NCI-H446 (cell line): ENCODE results near the gene SLC35F3.
A peak's percentile ranks its signal among the peaks of the same experiment; 100 is the strongest.
"Not testable (repeated sequence)": the region's sequence is repeated elsewhere in the genome, so short reads cannot be mapped to it uniquely, and the experiment has no call there.

Experiments
- DNase-seq, 2 experiments: peaks; one replicate each; lab custom pipeline; 2025; lab: John Stamatoyannopoulos, UW

Gene SLC35F3

GRCh38 chr1:233904633-233905415 is at the start of gene SLC35F3:
SLC35F3 (plus strand) TSS chr1:233904676.
- peak in 1 of 2 experiments; percentile 82 for DNase-seq

DNA sequence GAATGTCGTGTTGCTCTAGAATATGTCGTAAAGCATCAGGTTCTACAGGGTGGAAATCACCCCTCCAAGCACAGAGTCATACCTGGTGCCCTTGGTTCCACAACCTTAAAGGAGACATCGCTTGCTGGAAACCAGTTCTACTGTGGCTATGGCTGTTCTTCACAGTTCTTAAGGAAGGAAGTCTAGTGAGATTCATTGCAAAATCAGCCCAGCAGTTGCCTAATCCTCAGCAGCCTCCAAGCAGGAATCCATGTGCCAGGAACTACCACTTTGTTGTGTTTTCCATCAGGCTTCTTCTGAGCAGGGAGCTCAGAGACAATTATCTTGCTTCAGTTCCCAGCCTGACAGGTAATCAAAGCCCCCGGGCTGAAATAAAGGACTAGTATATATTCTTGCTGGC is 45.0 kb upstream of the SLC35F3 start:
- no peak for DNase-seq

DNA sequence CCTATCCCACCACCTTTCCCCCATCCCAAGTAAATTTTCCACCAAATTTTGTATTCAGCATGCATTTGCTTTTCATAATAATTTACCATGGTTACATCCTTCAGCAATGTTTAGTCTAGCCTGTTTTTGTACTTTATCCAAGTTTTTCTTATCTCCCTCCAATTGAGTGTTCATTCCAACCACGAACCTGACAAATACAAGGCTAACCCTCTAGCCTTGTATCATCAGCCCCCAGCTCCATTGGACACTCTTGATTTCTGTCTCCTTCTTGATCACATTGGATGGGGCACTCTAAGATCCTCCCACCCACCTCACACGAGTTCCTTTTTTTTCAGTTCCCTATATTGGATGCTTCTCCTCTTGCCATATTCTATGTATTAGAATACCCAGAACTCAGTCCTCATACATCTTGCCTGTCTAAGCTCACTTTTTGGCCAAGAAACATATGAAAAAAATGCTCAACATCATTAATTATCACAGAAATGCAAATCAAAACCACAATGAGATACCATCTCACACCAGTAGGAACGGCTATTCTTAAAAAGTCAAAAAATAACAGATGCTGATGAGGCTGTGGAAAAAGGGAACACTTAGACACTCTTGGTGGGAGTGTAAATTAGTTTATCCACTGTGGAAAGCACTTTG is 40.5 kb upstream of the SLC35F3 start:
- no peak for DNase-seq

DNA sequence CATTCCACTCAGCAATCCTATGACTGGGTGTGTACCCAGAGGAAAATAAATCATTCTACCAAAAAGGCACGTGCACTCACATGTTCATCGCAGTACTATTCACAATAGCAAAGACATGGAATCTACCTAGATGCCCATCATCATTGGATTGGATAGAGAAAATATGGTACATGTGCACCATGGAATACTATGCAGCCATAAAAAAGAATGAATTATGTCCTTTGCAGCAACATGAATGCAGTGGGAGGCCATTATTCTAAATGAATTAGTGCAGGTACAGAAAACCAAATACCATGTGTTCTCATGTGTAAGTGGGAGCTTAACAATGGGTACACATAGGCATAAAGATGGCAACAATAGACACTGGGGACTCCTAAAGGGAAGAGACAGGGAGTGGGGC is 39.9 kb upstream of the SLC35F3 start:
- DNase-seq = no peak

- no peak for DNase-seq
These were observed 39.3 kb upstream of the SLC35F3 start for GRCh38 chr1:233865216-233865615.

DNA sequence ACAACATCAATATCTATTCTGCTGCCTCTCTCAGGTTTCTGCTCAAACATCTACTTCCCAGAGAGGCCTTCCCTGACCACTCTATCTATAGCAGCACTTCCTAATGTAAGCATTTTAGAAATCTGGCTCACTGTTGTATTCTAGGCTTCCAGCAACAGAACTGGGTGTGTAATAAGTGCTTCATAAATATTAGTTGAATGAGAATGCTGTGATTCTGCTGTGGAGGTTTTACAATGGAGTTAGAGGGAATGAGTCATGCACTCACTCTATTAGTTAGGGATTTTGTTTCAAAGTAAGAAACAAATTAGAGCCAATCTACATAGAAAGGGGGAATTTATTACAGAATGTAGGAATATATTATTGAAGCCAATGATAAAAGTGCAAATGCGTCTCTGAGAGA is 38.6 kb upstream of the SLC35F3 start:
- DNase-seq = no peak

- no peak for DNase-seq
These were observed 37.4 kb upstream of the SLC35F3 start for GRCh38 chr1:233867028-233867427.

DNA sequence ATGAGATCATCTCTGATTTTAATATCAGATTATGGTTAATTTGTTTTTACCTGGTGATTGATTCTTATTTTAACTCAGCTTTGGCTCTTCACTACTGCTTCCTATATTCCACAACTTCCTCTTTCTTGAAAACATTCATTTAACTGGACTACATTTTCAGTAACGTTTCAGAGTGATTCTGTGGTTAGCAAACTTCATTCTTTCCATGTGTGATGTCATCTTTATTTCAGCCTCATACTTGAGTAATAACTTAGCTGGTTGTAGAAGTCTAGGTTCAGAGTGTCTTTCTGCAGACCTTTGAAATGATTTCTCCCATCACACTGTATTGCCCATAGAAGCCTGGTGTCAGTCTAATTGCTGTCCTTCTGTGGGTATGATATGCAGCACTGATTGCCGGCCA is 36.0 kb upstream of the SLC35F3 start:
- DNase-seq = no peak

DNA sequence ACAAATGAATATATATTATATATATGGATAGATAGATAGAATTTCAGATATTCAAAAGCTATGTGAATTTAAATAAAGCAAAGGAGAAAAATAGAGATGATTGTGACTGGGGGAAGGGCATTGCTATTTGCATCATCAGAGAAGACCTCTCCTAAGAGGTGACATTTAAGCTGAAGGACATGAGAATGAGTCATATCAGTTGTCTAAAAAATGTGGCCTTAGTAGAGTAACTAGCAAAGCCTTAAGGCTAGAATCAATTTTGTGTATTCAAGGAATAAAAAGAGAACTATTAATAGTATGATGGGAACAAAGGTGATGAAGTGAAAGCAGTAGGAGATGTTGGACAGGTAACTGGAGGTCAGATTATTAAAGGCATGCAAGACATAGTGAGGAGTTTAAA is 34.8 kb upstream of the SLC35F3 start:
- DNase-seq = no peak

DNA sequence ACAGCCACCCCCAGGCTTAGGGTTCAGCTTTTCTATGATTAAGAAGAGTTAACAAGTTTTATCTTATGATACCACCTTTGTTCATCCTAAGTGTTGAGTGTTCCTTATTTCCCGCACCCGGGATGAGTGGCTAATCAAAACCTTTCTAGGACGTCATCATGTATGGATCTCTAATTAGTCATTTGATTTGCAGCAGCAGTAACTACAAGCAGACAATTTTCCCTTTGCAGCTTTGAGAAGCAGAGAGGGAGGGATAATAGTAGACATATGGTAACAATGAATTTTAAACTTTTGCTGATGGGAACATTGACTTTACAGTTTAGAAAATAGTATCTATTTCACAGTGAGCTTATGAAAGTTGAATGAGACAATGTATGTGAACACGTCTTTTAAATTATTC is 30.8 kb upstream of the SLC35F3 start:
- no peak for DNase-seq

DNA sequence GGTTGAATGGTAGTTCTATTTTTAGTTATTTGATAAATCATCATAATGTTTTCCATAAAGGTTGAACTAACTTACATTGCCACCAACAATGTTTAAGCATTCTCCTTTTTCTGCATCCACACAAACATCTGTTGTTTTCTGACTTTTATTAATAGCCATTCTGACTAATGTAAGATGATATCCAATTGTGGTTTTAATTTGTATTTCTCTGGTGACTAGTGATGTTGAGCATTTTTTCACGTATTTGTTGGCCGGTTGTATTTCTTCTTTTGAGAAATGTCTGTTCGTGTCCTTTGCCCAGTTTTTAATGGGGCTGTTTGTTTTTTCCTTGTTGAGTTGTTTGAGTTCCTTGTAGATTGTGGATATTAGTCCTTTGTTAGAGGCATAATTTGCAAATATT is 24.6 kb upstream of the SLC35F3 start:
- peak in 1 of 2 experiments; percentile 4 for DNase-seq

GRCh38 chr1:233883671-233884070 is 20.8 kb upstream of the SLC35F3 start:
- DNase-seq = no peak

GRCh38 chr1:233884461-233885151 is 19.9 kb upstream of the SLC35F3 start:
- no peak for DNase-seq

GRCh38 chr1:233885196-233885920 is 19.1 kb upstream of the SLC35F3 start:
- peak in 1 of 2 experiments; percentile 64 for DNase-seq

- DNase-seq = not testable (repeated sequence)
These were observed 13.3 kb upstream of the SLC35F3 start for GRCh38 chr1:233891151-233891550.

- no peak for DNase-seq
These were observed 6.9 kb upstream of the SLC35F3 start for GRCh38 chr1:233897325-233898162.

- DNase-seq = no peak
These were observed 3.0 kb upstream of the SLC35F3 start for GRCh38 chr1:233901495-233901894.

GRCh38 chr1:233905416-233906051 is 1.1 kb downstream of the SLC35F3 start:
- no peak for DNase-seq

- peak in 1 of 2 experiments; percentile 20 for DNase-seq
These were observed 2.7 kb downstream of the SLC35F3 start for GRCh38 chr1:233907151-233907550.

DNA sequence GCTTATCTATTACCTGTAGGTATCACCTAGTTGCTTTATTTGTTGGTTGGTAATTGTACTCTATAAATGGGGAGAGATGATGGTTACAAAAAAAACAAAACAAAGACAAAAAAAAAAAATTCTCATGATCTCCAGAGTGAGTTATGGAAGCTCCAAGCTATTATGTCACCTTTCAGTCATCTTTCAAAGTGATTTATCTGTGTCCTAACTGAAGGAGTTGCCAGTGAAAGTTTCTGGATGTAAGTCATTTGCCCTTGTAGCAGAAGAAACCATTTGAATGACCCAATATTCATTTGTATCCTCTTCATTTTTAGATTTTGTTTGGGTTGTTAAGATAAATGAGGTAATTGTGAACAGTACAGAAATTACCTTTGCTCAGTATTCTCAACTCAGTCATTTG is 3.6 kb downstream of the SLC35F3 start:
- no peak for DNase-seq

GRCh38 chr1:233909195-233909594 is 4.7 kb downstream of the SLC35F3 start:
- DNase-seq = no peak
